Nephron progenitor cell (in vitro differentiated cells): ENCODE measurements around the gene DOK3.

Experiments used
- DNase-seq: peaks from one replicate; pipeline ENCODE4 v3.0.0; 2021
- H3K27ac Mint-ChIP-seq: 2 replicates; pipeline ENCODE4 v1.8.0; 2021; ENCODE audit warnings: mild to moderate bottlenecking, moderate library complexity, mixed read lengths
- H3K27me3 Mint-ChIP-seq: 2 replicates; pipeline ENCODE4 v1.8.0; 2021; ENCODE audit warnings: mild to moderate bottlenecking, low read depth, mixed read lengths; ENCODE audit not compliant: poor library complexity
- H3K36me3 Mint-ChIP-seq: 2 replicates; pipeline ENCODE4 v1.8.0; 2021; ENCODE audit warnings: low read depth, mixed read lengths
- H3K4me1 Mint-ChIP-seq: 2 replicates; pipeline ENCODE4 v1.8.0; 2021; ENCODE audit warnings: mixed read lengths
- H3K4me3 Mint-ChIP-seq: 2 replicates; pipeline ENCODE4 v1.8.0; 2021; ENCODE audit warnings: mild to moderate bottlenecking, moderate library complexity, mixed read lengths
- H3K9me3 Mint-ChIP-seq: 2 replicates; pipeline ENCODE4 v1.8.0; 2021; ENCODE audit warnings: mild to moderate bottlenecking, moderate library complexity, mixed read lengths
- CTCF ChIP-seq: fragments of 200-600 bp; sonication (generic); IDR thresholded peaks from 2 replicates; pipeline ENCODE4 v1.5.0; 2021; ENCODE audit warnings: antibody characterized with exemption

Gene DOK3

GRCh38 chr5:177526791-177527190 lies 17.2 kb upstream of the DOK3 start:
- Mint-ChIP-seq H3K9me3 (no peaks in the 10 kb centered on the region), H3K27me3 (no peaks in the 10 kb centered on the region), H3K4me3 (no peak overlapping the region), H3K27ac (no peak overlapping the region), H3K36me3 (peaks cover 25% of the 10 kb centered on the region), H3K4me1 (no peaks in the 10 kb centered on the region)
- no peak for DNase-seq
- no peak for TF ChIP-seq CTCF

- Mint-ChIP-seq H3K9me3 (no peaks in the 10 kb centered on the region), H3K4me3 (no peak overlapping the region), H3K4me1 (no peaks in the 10 kb centered on the region), H3K27me3 (no peaks in the 10 kb centered on the region), H3K36me3 (peaks cover 23% of the 10 kb centered on the region), H3K27ac (no peak overlapping the region)
- DNase-seq, result no peak
- no peak for TF ChIP-seq CTCF
These were observed 16.6 kb upstream of the DOK3 start for GRCh38 chr5:177526191-177526590.

GRCh38 chr5:177524941-177525655 lies 15.5 kb upstream of the DOK3 start:
- Mint-ChIP-seq H3K4me3 (no peak overlapping the region), H3K27me3 (no peaks in the 10 kb centered on the region), H3K27ac (no peak overlapping the region), H3K4me1 (peaks cover 4% of the 10 kb centered on the region), H3K9me3 (no peaks in the 10 kb centered on the region), H3K36me3 (peaks cover 21% of the 10 kb centered on the region)
- TF ChIP-seq CTCF, result no peak
- no peak for DNase-seq

- H3K27me3 Mint-ChIP-seq, result no peaks in the 10 kb centered on the region
- peaks cover 26% of the 10 kb centered on the region for H3K36me3 Mint-ChIP-seq
- no peak overlapping the region for H3K27ac Mint-ChIP-seq
- DNase-seq, result no peak
- no peak for TF ChIP-seq CTCF
- no peaks in the 10 kb centered on the region for H3K9me3 Mint-ChIP-seq
- no peak overlapping the region for H3K4me3 Mint-ChIP-seq
- H3K4me1 Mint-ChIP-seq, result peaks cover 4% of the 10 kb centered on the region
These were observed 14.9 kb upstream of the DOK3 start for GRCh38 chr5:177524539-177524900.

GRCh38 chr5:177523711-177524538 lies 14.3 kb upstream of the DOK3 start:
- no peak for TF ChIP-seq CTCF
- H3K27ac Mint-ChIP-seq, result no peak overlapping the region
- no peaks in the 10 kb centered on the region for H3K27me3 Mint-ChIP-seq
- H3K36me3 Mint-ChIP-seq, result peaks cover 30% of the 10 kb centered on the region
- no peaks in the 10 kb centered on the region for H3K9me3 Mint-ChIP-seq
- no peak for DNase-seq
- H3K4me1 Mint-ChIP-seq, result peaks cover 4% of the 10 kb centered on the region
- H3K4me3 Mint-ChIP-seq, result no peak overlapping the region
